Cortex of kidney (tissue), 1 donor: ENCODE measurements around the gene PEAR1.

Source experiments
- DNase-seq: peaks from one replicate; lab custom pipeline; 2025; lab: John Stamatoyannopoulos, UW

The PEAR1 gene, protein sequence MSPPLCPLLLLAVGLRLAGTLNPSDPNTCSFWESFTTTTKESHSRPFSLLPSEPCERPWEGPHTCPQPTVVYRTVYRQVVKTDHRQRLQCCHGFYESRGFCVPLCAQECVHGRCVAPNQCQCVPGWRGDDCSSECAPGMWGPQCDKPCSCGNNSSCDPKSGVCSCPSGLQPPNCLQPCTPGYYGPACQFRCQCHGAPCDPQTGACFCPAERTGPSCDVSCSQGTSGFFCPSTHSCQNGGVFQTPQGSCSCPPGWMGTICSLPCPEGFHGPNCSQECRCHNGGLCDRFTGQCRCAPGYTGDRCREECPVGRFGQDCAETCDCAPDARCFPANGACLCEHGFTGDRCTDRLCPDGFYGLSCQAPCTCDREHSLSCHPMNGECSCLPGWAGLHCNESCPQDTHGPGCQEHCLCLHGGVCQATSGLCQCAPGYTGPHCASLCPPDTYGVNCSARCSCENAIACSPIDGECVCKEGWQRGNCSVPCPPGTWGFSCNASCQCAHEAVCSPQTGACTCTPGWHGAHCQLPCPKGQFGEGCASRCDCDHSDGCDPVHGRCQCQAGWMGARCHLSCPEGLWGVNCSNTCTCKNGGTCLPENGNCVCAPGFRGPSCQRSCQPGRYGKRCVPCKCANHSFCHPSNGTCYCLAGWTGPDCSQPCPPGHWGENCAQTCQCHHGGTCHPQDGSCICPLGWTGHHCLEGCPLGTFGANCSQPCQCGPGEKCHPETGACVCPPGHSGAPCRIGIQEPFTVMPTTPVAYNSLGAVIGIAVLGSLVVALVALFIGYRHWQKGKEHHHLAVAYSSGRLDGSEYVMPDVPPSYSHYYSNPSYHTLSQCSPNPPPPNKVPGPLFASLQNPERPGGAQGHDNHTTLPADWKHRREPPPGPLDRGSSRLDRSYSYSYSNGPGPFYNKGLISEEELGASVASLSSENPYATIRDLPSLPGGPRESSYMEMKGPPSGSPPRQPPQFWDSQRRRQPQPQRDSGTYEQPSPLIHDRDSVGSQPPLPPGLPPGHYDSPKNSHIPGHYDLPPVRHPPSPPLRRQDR

DNA sequence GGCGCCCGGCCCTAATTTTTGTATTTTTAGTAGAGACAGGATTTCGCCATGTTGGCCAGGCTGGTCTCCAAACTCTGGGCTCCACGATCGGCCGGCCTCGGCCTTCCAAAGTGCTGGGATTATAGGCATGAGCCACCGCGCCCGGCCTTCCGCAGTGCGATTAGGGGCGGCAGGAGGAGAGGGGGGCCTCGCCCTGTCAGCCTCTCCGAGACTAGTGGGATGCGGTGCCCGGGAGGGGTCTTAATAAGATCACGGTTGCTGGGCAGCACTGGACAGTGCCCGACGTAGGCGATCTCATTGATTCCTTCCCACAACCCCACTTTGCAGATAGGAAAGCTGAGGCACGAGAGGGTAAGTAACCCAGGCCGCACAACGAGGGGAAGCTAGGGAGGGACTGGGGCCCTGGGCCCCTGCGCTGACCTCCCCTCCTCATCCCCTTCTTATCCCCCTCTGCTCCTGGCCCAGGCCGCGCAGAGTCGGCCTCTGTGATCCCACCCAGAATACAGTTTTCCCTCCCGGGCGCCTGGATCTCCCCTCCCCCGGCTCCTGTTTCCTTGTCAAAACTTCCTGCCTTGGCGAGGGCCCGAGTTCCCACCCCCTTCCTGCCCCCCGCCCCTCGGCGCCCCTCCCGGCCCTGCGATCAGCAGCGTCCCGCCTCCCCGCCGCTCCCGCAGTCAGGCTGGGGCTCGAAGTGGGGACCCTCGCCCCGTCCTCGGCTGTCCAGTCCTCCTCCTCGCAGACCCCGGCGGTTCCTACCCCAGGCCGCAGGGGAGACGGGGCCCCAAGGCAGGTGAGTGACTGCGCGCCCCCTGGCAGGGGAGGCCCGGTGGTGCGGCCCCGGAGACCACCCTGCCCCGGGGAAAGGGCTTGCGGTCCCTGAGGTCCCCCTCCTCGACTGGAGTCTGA lies at the start of gene PEAR1:
Gene PEAR1, plus strand, starts transcription at position 671 of the 906 bp plus-strand sequence. CDS start 10,209 bp downstream, outside the sequence.
- no peak for DNase-seq

DNA sequence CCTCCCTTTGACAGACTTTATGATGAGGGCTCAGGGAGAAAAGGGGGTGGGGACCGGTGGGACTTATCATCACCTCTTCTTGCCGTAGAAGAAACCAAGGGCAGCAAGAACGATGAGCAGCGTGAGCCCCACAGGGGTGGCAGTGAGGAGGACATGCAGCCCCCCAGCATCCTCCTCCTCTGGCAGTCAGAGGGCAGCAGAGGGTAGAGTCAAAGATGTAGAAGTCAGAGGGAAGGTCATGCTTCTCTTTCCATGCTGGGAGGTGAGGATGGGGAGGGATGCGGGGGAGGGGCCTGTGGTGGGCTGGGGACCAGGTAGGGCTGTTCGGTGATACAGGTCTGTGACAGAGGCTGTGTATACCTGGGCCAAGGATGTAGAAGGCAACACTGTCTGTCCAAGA lies 49.4 kb upstream of the PEAR1 start:
- DNase-seq = no peak

DNA sequence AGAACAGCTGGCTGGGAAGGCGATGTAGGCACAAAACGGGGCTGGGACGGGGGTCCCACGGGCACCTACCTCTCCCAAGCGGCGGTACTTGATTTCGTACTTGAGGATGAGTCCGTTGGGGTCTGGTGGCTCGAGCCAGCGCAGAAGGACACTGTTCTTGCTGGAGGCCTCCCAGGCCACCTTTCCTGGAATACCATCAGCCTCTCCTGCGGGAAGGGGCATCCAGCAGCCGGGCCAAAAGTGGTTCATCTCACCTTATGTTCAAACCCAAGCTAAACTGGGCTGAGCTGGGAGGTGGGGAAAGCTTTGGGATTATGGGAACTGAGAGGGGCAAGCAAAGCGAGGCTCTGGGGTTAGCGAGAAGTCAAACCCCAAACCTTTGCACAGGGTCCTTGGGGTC lies 48.9 kb upstream of the PEAR1 start:
- no peak for DNase-seq

DNA sequence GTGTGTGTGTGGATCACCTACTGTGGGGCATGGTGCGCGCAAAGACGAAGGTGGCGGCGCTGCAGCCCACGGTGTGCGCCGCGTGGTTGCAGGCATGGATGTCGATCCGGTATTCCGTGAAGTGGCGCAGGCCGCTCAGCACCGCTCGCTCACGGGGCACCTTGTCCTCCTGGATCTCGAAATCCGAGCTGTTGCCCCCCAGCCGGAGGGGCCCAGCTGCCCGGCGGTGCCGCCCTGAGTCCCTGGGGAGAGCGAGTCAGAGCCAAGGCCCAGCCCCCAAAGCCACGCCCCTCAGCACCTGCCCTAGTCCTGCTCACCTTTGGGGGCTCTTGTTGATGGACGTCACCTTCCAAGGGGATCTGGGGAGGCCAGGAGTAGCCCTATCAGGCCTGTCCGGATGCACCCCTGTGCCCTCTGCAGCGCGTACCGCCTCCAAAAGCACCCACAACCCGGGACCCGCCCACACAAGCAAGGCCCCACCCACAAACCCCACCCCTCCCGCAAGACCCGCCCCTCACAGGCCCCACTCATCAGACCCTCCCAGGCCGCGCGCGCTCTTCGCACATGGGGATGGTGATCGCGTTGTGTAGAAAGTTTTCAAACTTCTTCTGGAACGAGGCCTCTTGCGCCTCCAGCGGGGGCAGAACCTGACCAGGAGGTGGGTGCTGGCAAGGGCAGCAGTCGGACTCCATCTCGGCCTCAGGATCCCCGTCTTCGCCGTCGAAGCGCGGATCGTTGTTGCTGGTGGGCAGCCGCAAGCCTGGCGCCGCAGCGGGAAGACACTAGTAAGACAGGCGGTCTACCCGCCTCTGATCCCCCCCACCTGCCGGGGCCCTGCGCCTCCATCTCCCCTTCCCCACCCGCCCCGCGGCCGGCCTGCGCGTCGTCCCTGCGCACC lies 48.2 kb upstream of the PEAR1 start:
- DNase-seq = no peak

DNA sequence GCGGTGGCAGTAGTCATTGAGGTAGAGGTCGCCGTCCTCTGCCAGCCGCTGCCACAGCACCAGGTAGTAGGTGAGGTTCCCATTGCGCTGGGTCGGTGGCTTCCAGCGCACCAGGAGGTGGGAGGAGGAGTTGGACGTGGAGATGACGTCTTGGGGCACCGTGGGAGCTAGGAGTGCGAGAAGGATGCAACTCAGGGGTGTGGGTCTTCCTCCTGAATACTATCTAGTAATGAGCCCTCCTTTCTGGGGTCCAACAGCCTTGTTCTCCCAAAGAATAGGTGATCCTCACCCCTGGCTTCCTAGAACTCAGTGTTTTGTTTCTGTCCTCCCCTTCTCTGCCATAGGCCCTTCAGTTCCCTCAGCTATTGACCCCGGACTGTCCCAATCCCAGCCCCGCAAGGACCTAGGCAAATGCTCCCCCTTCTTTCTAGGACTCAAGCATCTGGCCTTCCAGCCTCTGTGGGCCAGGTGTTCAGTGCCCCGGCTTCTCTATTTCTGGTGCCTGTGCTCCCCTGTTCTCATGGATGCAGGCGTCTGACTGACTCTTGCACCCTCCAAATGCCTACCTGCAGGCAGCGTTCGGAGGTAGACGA lies 47.5 kb upstream of the PEAR1 start:
- DNase-seq = no peak

DNA sequence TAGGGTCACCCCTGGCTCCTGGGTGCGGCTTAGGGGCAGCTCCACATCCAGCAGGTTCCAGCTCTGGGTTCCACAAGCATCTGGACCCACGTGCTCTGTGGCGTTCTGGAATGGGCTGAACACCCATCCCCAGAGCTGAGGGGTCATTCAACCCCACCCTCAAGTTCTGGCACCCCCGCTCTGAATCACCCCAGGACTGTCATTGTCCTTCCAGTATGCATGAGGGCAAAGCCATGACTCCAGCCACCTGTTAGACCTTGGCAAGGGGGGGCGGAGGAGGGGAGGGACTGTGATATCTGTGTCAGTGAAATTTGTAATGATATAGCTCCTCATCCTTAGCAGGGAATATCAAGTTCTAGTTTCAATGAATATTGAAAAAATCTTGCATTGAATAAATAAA lies 46.9 kb upstream of the PEAR1 start:
- no peak for DNase-seq

DNA sequence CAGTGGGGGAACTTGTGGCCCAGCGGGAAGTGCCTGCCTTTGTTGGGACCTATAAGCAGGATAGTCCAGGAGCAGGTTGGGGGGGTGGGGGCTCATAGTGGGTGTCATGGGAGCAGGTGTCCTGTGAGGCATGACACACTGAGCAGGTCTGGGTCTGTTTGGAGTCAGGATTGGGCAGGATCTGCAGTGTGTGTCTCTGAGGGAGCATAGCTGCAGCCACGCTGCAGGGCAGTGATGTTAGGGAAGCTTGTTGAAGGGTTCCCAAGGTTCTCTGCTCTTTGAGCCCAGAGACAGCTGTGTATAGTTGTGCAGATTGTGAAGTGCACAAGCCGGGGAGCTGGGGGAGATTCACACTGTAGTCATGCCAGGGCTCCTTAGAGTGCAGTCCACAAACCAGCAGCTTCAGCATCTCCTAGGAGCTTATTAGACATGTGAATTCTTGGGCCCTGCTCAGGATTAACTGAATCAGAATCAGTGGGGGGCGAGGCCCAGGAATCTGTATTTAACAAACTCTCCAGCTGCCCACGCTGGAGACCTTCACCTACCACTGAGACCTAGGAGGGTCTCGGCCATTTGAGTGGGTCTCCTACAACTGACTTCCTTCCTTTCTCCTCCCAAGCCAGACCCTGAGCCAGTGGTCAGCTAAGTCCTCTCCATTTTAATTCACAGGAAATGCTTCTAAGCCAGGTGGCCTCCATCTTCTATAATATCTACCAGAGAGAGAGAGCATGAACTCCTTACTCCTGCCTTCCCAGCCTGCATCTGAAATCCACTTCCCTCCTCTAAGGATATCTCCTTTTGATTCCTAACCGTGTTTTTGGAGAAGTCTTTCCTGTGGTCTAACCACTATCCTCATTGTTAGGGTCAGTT lies 45.7 kb upstream of the PEAR1 start:
- DNase-seq = no peak

DNA sequence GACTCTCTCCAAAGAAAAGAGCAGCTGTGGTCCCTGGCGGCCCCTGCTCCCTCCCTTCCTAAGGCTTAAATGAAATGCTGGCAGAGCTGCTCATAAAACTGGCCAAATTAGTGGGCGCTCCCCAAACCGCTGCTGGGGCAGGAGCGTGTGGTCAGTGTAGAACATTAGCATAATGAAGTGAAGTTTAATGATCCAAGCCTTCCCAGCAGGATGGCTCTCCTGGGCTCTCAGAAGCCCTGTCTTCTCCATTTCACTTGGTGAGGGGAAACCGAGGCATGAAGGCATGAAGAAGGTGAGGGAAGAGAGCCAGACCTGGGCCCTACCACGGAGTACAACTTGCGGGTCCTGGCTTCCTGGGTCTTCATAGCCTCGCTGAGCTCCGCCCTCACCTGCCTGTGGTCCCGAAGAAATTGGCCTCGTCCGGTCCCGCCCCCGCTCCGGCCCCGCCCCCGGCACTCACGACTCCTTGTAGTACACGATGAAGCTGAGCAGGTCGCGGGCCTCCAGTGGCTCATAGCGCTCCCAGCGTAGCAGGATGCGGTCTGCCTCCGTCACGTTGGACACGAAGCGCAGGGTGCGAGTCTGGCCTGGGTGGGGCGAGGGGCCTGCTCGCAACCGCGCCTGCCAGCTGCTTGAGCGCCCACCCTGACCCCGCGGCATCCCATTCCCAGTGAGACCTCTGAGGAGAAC lies 44.9 kb upstream of the PEAR1 start:
- DNase-seq = no peak

DNA sequence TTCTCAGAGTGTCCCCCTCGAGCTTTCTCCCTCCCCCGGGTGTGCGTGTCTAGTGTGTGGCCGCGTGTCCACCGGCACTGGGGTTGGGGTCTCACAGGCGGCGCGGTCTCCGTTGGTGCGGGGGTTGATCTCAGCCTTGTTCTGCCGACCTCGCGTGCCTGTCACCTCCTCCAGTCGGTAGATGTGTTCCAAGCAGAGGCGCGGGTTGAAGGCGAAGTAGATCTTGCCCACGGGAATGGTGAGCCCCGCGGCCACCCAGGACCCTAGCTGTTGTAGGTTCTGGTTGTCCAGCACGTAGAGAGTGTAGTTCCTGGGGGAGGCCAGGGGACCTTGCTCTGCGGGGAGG lies 44.4 kb upstream of the PEAR1 start:
- no peak for DNase-seq

DNA sequence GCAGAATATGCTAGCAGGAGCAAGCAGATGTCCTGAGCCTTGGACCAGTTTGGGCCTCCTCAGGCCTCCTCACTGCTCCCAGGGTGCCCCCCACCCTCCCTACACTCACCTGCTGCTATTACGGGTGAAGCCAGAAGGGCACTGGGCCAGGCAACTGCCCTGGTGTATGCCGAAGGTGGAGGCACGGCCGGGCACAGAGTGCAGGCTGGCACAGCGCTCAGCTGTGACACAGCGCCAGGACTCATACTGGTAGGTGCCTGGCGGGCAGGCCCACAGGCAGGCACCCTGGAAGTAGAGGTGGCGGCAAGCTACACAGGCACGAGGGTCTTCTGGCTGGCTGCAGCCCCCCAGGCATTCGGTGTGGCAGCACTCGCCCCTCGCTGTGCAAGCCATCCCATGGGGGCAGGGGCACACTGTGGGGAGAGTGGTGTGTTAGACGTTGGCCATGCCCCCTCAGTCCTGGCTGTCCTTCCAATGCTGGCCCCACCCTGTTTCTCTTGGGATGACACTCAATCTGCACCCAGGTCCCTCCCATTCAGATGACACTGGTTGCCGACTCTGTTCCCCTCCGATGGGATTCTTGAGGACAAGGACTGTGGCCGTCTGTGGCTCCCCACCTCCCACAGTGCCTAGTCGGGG lies 41.6 kb upstream of the PEAR1 start:
- DNase-seq = no peak

DNA sequence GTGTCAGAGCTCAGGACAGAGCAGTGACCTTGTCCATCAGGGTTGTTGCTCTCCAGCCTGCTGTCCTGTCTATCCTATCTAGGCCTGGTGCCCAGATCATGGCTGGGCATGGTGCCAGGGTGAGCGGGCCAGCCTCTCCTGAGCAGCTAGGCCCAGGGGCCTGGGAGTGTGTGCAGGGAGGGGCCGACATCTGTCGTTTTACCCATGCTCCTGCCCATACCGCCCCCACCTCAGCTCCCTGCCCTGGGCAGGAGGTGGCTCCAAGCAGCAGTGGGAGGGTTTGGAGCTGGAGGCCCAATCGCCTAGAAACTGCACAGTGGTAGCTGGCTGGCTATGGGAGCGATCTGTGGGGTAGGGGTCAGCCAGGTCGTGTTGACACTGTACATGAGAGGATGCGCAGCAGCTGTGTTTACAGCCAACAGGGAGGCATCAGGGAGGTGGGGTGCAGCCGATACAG lies 41.1 kb upstream of the PEAR1 start:
- DNase-seq = no peak

DNA sequence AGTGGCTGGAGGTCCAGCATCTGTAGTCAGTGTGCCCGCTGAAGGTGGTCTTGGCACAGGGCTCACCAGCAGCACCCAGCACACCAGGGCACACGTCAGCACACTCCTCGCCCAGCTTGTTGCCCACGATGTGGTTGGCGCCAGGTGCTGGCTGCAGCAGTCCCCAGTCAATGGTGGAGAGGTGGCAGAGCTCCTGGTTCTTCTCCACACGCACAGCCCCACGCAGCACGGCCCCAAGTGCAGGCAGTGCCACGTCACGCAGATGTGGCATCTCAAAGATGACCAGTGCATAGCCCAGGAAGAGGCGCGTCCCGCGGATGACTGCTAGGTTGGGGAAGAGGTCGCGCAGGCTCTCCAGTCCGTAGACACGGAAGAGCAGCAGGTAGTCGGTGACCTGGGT lies 39.8 kb upstream of the PEAR1 start:
- DNase-seq = no peak

DNA sequence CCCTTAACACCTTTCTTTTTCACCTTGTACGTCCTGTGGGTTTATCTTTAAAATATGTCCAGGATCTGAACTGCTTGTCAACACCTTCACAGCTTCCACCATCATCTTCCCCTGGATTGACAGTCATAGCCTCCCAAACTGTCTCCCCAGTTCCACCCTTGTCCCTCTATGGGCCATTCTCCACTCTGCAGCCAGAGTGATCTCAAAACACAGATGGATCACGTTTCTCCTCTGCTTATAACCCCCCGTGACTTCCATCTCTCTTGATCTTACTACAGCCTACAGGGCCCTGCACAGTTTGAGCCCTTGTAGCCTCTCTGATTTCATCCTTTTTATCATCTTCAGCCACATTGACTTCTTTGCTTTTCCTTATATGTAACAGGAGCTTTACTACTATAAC lies 38.9 kb upstream of the PEAR1 start:
- DNase-seq = no peak

DNA sequence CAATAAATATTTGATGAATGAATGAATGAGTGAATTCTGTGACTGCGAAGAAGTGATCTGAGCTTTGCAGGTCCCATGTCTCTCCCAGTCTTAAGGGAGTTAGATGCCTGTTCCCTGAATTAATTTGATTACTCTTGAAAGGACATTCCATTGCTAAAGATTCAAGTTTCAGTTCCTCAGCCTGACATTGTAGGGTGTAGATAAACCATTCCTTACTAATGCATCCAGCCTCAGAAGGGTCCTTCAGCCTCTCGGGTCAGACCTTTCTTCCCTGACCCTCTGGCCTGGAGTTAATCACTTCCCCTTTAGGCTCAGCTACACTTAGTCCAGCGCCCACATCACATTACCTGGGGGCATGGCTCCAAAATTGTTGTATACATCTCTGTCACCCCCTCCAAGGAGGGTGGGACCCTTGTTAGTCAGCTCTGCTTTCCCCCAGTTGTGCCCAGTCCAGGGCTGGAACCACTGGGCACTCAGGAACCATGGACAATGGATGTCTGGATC lies 37.2 kb upstream of the PEAR1 start:
- DNase-seq = no peak

DNA sequence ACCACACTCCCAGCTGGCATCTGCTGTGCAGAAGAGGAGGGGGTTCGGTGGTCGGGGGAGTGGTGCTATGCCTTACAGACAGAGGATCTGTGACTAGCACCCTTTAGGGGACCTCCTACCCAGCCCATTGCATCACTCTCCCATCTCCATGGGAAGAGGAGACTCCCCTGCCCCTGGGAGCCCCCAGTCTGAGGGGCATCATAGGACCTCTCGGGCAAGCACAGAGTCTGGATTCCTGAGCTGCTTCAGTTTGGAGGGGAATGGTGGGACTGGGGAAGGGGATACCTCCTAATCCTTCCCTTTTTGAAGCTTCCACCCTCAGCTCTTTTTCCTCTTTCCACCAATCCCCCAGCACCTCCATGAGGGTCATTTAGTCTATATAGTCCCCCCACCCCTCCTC lies 36.0 kb upstream of the PEAR1 start:
- DNase-seq = no peak

DNA sequence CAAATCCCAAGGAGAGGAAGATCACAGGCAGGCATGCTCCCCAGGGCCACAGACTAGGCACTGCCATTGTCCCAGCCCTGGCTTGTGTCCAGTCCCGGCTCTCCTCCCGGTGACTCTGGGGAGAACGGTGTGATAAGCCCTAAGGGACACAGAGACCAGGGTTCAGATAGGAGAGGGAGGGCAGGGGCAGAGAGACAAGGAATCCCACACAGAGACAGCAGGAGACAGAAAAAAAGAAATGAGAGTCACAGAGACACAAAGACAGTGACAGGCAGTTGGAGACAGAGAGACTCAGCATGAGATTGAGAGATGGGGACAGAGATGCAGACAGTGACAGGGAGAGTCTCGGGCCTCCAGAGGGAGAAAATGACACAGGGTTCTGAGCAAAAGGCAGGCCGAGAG lies 35.0 kb upstream of the PEAR1 start:
- DNase-seq = no peak

DNA sequence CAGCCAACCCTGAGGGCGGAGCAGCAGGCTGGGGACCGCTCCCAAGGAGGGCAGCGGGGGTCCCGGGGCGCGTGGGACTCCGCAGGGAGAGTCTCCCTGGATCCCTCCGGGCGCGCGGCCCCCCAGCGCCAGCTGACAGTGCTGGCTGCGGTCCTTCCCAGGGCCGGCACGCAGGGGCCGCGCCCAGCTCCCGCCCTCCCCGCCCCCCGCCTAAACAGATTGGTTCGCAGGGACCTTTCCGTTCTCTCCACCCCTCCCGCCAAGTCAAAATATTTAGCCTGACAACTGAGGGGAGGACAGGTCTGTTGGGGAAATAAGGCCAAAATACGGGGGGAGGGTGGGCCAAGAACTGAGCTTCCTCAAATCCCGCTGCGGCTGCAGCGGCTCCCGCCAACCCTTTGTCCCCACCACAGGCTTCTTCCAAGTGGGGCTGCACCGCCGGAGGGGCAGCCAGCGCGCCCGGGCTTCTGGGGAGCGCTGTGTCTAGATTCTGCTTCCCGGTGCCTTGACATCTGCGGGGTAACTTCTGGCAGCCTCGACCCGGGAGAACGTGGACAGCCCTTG lies 34.5 kb upstream of the PEAR1 start, which contains the start of gene INSRR:
Gene INSRR, minus strand, starts transcription at position 159 of the 564 bp plus-strand sequence. CDS start 496 bp downstream, outside the sequence.
- DNase-seq = no peak
